HG03060 (cell line): Measurements from ENCODE around the gene STK33.

ENCODE experiments used
- ATAC-seq: cut with Tn5 transposase; IDR thresholded peaks from one replicate; pipeline ENCODE4 v1.9.1; 2021; ENCODE audit warnings: low read depth, moderate number of reproducible peaks; ENCODE audit not compliant: unreplicated experiment

STK33 gene

DNA sequence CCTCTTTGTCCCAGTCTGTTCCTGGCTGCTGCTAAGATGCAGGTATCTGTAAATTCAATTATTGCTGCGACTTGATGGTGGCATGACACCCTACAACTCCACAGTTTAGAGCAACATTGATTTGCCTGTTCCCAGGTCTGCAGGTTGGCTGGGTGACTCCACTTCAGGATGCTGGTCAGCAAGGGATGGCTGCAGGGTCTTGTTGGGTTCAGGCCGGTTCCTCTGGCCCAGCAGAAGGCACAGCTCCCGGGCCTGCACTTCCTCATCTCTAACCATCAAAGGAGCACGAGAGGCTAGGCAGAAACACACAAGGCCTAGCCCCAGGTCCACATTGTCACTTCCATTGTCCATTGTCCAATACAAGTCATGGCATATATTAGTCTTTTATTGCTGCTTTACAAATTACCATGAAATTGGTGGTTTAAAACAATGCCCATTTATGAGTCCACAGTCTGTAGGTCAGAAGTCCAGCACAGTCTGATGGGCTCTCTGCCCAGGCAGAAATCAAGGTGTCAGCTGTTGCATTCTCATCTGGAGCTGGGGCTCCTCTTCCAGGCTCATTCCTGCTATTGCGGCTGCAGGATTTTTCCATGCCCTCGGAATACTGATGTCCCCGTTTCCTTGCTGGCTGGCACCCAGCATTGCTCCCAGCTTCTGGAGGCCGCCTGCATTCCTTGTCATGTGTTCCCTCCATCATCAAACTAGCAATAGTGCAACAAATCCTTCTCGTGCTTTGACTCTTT, 233.8 kb downstream of the STK33 start:
- no peak for ATAC-seq

DNA sequence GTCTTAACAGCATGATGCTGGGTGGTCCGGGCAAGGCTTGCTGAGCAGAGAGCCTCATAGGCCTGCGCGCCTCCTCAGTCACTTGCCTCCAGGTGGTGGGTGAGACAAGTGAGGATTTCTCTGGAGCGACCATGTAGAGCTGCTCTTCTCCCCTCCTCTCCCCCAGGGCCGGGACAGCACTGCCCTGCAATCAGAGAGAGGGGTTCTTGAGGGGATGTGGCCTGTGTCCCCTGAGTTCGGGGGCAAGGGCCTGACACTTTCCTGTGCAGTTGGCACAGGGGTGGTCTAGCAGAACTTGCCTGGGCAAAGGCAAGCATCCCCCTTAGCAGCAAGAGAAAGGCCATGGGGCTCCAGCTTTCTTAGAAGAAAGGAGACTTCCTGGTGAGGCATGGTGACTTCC, 234.5 kb downstream of the STK33 start:
- ATAC-seq, result no peak

DNA sequence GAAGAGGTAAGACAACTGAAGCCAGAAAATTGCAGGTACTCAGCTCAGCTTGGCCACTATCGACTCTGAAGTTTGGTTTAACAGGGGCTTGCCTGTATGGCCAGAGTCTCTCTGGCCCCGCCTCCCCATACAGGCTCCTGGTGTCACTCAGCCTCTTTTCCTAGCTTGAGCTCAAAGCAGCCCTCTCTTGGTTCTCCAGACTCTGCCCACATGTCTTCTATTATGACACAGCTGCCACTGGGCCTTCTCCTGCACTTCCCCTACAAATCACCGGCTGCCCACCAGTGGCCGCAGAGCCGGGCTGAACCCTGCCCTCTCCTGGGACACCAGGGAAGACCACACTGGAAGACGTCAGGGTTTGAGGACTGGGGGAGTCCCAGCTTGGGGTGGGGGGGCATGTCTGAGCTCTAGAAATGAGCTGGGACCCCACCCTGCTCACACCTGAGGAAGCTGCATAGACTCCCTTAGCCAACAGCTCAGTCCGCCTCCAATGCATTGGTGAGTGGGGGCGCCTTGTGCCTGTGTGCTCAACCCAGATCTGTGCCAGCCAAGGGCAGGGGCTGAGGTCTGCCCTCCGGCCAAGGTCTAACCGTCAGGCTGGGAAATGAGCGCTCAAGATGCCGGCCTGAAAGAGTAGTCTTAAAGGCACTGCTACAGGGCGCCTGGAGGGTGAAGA, 236.0 kb downstream of the STK33 start:
- ATAC-seq, result no peak

DNA sequence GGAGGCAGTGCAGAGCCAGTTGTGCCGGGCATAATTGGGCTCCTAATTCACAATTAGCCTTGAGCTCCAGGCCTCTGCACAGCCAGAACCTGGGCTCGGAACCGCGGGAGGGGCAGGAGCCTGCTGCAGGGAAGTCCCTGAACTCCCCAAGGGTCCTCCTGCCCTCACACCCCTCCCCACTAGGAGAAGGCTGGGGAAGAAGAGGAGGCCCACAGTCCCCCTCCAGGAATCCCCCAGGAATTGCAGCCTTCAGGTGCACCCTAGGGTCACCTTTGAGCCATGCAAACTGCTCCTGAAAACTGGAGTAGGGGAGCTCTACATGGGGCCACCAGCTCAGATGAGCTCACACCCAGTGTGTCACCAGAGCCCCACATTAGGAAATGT, 236.5 kb downstream of the STK33 start:
- no peak for ATAC-seq

DNA sequence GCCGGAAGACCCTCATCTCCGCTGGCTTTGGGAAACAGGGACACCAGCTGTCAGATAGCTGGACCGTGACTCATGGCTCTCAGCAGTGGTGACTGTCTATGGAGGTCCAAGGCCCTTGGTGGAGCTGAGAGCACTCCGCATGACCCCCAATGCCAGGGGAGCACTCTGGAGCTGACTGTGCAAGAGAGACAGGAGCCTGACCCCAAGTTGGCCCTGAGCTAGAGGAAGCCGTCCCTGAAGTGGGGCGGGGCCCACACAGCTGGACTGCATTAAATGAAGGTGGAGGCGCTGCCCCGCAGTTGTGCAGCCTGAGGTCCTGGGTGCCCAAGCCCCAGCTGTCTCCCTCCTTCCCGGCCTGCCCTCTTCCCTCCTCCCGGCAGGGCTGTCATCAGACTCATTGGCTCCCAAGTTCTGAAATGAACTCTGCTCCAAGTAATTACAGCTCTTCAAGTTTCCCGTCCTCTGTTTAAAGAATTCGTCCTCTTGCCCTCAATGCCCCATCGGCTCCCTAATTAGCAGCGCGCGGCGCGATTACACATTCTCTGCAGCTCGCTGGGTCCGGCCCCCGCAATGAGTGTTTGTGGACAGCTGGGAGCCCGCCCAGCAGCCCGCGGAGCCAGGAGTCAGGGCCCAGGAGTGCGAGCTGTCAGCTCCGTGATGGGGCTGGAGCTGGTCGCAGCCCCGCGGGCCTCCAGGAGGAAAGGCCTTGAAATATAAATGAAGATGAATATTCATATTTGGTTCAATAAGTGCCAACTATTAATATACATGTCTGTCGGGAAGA, 237.1 kb downstream of the STK33 start:
- no peak for ATAC-seq

DNA sequence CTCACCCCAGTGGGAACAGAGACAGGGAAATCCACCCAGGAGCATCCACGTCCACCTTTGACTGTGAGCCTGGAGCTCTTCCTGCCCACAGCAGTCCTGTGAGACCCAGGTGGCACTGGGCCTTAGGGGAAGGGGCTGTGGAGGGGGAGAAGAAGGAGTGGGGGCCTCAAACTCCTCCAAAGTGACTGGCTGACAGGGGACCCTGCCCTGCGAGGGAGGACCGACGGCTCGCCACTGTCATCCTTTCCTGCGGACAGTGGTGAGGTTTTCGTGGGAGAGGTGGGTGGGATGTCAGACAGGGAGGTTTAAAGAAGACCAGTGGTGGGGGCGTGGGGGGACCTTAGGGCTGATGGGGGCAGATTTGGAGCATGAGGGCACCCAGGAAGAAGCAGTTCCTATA, 237.8 kb downstream of the STK33 start:
- no peak for ATAC-seq

DNA sequence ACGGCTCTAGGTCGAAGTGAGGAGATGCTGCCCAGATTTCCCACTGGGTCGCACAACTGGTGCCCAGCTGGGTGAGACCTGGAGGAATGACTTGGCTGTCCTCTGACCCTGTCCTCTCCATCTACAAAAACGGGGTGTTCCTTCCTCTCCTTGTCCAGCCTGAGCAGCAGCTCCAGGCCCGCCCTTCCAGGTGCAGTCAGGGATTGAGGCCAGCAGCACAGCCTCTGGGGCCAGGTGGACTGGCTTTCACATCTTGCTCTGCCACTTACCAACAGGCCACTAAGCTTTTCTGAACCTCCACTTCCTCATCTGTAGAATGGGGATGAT, 238.6 kb downstream of the STK33 start:
- no peak for ATAC-seq

DNA sequence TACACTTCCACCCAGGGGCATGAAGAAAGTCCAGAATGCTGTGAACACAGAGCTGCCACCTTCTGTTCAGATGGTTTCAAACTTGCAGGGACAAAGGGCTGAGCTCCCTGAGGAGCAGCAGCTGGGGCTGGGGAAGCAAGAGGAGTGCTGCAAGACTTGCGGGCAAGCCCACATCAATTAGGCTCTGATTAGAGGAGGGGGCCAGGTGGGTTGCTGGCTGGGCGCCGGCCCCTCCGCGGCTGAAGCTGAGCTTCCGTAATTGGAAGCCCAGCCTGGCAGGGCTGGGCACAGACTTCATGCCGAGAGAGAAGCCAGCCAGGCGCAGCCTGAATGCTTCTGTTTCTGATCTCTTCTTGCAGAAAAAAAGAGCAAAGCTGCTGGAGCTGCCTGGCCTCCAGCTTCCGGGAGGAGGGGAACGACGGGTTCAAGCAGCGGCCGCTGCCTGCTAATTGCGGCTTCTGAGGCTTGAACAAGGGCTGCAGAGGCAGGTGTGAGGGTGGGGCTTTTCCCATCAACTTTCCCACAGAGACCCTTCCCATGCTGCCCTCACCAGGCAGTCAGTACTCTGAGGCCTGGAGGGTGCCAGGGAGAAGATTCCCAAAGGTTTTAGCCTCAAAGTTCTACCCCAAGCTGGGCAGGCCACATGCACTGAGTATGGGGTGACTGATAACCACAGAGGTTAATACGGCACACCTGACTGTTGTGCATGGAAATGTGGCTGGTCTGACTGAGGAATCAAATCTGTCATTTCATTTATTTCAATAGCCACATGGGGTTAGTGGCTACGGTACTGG, 239.2 kb downstream of the STK33 start:
- no peak for ATAC-seq

DNA sequence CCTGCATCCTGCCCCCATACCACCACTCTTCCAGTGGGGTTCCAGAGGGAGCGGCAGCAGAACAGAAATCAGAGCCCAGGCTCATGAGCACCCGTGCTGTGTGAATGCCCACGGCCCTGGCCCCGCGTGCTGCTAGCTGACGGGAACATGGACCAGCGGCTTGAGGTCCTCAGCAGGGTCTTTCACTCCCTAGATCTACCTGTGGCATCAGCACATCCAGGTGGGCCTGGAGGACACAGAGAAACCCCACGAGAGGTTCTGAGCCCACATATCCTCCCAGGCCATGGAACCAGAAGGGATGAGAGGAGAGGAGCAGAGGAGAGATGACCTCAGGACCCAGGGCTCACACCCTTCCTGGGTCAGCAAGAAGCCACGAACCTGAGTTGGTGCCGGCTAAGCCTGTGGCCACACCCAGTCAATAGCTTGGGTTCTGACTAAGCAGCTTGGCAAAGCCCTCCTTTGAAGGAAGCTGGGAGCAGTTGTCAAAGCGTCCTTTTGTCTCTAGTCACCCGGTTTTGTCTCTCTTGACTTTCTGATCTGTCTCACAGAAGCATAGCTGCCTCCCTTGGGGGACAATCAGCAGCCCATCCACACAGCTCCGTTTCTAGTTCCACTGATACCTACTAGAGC, 241.0 kb downstream of the STK33 start:
- no peak for ATAC-seq

DNA sequence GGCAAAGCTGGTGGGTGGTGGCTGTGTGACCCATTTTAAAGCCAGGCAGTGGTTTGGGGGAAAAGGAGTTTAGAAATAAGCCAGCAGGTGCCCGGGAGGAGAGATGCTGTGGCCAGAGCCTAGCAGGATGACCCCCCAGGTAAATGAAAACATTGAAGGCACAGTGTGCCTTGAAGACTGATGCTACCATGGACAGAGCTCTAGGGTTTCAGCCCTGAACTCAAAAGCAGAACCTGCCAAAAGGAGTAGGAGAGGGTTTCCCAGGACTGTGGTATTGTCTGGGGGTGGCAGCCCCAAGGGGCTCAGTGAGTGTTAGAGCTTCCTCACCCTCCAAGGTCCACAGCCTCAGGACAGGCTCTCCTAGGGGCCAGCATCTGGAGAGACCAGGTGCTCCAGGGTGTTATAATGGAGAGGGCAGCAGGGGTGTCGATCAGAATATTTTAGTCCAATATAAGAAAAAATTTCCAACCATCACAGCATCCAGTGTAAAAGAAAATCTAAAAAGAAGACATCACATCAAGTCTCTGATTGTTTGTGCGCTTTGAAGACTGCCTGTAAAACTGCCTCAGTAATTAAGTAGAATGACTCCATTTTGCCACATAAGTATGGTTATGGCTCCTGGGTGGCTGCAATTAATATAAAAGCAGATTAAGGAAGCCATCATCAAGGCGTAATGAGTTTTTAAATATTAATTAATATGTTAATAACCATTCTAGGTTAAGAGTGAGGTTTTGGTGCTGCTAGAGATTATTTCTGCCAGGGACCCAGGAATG, 241.7 kb downstream of the STK33 start:
- no peak for ATAC-seq

DNA sequence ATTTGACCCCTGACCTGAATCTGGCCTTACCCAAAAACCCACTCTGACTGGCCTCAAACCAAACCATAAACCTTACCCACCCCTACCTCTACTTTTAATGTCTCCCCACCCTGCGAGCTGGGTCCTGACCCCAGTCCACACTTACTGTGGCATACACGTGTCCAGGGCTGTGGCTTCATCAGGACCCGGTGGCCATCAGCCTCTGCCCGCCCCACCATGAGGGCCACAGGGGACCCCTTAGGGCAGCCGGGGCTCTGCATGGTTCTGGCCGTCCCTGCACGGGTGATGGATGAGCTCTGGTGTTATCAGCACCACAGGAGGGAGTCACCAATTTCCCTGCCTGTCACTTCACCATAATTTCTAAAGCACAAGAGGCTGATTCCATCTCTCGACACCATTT, 242.8 kb downstream of the STK33 start:
- ATAC-seq, result no peak

DNA sequence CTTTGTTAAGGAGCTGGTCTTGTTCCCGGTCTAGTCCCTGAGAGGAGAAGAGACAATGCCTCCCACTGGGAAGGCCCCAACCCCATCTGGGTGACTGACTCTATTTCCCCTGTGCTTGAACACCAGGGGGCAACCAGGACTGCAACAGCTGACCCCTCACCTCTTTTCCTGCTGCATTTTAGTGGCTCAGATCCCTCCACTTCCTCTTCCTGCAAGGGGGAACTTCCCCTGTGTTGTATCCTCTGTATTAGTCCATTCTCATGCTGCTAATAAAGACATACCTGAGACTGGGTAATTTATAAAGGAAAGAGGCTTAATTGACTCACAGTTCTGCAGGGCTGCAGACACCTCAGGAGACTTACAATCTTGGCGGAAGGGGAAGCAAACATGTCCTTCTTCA, 246.1 kb downstream of the STK33 start:
- ATAC-seq, result no peak

DNA sequence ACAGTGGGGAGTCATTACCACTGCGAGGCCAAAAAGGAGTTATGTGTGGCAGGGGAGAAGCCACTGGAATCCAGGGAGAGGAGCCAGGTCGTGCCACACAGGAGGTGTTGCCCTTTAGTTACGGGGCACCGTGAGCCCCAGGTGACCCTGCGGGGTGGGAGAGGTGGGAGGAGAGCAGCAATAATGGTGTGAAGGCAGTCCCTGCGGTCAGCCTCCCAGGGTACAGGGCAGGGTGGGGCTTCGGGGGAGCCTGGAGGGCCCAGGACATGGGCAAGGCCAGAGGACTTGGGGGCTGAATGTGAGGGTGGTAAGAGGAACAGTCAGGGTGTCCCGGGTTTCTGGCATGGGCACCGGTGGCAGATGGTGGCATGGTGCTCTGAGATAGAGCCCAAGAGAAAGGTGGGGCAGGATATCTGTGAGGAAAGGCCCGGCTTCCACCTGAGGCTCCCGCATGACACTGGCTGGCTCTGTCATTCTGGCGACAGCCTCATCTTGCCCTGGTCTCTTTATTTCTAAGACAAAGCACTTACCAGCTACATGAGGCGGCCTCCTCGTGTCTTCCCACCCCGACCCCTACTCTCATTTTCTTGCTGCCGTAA, 247.8 kb downstream of the STK33 start:
- ATAC-seq, result no peak

DNA sequence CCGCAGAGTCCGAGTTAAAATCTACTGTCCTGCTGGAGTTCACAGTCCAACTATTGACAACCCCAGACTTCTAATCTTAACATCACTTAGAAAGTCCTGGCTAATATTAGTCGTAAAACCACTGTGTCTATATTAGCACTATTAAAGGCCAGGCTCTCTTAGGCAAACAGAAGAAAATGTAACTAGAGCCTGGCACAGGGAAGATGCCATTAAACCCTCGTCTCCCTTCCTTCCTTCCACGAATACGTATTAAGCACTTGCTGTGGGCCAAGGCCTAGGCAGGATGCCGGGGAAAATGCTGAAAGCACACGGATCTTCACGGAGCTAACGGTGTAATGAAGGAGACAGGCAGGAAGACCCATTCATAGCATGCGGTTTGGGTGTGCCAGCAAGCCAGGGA, 248.8 kb downstream of the STK33 start:
- no peak for ATAC-seq

DNA sequence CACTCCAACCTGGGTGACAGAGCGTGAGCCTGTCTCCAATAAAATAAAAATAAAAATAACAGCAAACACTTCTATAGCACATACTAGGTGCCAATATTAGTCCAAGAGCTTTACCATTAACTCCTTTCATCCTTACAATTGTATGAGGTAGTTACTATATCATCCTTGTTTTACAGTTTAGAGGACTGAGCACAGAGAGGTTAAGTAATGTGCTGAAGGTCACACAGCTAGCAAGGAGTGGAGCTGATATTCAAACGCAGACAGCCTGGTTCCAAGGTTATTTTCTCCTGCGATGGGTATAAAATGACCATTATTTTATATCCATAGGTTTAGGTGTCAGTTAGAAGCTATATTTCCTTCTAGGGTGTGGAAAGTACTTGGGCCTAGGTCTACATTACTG, 249.7 kb downstream of the STK33 start:
- no peak for ATAC-seq

DNA sequence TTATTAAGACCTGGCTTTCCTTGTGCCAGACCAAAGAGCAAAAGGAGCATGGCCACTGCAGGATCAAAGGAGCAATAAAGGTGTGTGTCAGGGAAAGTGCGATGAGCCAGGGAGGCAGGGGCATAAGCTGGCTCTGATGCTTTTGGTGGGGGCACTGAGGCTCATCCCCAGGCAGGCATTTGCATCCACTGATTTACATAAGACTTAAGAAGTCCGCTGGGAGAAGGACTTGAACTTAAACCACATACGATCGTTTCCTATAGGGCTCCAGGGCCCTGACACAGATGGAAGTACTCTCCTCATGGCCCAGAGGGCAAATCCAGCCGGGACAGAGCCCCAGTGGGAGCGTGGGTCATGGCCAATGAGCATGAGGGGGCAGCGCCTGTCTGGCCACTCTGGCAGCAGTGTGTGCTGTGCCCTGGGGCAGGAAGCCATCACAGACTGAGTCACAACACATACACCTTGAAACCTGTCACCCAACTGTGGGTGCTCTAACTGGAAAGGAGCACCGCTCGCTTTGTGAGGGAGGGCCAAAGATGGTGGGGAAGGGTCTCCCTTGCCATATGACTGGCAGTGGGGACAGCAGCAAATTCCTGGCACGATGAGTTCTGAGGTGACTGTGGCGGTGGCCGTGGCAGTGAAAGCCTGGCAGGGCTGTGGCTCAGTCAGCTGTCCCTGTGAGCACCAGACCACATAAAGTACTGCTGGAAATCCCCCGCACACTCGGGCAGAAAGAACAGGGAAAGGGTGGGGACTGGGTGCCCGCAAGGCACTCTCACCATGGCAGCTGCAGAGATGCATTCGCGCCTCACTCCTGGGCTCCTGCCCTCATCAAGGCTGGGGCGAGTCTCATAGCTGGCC, 251.0 kb downstream of the STK33 start:
- peak; percentile 67 for ATAC-seq

DNA sequence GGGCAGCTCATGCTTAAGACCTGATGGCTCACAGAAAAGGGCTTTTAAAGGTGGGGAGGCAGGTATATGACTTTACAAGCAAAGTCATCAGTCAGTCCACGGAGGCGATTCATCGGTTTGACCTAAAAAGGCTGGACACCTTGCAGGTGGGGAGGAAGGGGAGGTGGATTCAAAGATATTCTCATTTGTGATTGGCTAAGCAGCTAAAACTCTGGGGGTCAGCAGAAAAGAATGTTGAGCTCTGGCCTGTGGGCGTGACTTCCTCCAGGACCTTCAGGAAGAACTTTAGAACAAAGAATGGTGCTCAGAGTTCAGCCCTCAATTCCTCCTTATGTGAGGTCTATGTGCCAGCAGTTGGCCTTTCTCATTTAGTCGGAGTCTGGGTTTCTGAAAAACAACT, 252.0 kb downstream of the STK33 start:
- ATAC-seq, result no peak
